Ammon's horn (tissue), 1 donor: ENCODE measurements around the gene PXDN.

Experiments
- DNase-seq: peaks from one replicate; pipeline ENCODE4 v3.0.0-alpha.2; 2016; ENCODE audit warnings: low spot score

The PXDN gene

DNA sequence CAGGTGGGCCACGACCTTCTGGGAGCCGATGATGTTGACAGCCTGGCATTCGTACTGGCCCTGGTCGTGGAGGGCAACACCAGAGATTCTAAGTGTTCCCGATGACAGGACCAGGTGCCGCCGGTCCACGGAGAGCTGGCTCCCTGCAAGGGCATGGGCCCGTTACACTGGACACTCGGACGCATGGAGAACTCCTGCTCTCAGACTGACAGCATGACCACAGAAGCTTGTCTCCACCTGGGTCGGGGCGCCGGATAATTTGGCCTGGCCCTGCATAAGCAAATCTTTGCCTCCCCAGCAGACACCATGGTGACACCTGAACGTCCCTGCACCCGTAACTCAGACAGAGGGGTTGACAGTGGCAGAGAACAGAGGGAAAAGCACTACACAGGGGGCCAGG, 80.7 kb downstream of the PXDN start:
- DNase-seq = no peak

DNA sequence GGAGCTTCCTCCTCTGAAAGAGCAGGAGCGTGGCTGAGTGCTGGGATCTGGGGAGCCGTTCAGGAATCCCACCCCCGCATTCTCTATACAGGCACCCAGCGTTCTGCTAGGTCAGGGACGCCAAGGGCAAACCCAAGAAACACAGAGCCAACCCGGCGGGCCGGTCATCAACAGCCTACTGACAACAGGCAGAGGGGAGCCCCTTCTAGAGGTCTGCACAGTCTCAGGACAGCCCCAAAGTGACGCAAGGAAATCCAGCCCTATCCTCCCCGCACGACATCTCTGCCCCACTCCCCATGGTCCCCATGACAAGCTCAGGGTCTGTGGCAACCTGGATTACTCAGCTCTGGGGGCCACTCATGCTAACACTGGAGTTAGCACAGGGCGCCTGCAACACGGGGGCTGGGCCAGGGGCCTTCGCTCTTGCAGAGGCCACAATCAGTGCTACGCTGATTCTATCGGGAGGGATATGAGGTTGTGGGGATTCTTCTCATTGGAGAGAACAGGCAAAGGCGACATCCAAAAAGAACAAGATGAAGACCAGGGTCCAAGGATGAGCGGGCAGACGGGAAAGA, 81.6 kb downstream of the PXDN start:
- DNase-seq = no peak

DNA sequence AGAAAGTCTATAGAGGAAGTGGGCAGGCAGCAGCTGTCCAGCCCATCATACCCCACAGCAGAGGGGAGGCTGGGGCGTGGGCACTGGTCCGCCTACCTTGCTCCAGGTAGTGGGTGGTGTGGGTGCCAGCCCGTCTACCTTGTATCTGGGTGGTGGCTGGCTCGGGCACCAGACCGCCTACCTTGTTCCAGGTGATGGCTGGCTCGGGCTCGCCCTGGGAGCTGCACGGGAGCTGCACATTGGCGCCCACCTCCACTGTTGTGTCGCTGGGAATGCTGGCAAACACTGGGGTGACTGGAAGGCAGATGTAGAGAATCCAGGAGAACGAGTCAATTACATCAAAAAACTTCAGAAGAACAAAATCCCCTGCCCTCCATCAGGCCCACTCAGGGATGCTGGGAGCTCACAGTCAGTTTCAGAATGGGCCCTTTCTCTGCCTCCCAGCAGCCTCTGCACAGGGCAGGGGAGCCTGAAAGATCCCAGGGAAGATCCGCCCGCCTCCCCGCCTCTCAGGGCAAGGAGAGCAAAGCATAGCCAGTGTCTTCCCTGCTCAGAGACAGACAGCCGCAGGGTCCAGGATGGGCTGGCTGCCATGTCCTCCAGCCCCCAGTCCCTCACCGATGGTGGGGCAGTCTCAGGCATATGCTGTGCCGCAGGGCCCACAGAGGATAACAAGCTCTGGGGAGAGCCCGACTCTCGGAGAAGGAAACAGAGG, 82.3 kb downstream of the PXDN start:
- DNase-seq = no peak

DNA sequence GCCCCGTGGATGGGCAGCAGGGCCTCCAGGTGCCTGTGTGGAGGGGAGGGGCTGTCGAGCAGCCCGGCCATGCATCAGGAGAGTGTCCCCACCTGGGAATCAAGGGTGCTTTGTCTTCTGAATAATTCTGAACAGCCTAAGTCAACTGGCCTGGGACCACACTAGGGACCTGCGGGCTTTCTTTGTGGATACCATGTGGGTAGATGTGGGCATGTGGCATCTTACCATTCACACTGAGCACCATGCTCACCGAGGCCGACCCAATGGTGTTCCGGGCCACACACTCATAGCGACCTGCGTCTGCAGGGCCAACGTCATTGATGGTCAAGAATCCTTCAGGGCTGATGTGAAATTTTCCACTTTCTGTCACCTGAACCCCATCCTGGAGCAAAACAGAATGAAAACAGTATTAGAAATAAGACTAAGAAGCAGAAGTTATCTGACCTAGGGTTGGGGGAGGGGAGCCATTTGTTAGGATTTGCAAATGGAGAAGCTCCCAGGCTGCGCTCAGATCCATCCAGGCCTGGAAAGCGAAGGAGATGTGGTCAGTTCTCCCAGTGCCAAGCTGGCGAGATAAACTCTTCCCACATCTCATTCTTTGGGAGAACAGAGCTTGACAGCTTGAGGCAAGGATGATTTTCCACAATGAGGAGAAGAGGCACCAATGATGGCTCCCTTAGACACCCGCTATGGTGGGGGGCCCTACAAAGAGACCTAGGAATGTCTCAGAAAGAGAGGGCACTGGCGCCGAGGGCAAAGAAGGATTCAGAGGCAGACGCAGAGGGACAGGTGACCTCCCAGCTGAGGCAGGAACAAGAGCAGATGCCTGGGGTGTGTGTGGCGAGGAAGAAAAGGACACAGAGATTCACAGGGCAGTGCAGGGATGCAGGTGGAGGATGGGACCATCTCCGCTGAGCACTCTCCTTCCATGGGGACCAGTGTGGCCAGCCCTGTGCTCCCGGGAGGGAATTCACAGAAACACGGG, 83.4 kb downstream of the PXDN start:
- no peak for DNase-seq

DNA sequence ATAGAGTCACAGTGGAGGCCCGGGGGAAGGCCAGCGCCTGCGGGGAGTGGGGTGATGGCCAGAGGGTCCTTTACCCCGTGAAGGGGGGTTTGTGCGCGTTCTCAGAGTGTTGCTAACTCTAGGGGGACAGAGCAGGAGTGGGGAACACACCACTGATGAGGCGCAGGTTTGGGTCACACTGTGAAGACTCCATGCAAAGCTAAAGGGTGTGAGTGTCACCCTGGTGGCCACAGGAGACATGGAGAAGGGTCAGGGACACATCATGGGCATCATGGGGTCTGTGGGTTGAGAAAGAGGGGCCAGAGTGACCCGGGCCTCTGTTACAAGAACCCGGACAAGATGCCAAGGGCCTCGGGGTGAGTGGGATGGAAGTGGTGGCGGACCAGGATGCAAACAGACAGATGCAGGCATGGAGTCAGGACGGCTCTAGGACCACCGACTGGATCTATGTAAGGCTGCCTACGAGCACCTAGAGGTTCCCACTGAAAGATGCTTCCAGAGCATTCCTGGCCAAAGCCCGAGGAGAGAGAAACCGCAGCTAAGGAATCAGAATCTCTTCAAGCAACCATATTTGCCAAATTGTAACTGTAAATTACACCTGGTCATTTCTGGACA, 84.3 kb downstream of the PXDN start:
- DNase-seq = no peak

DNA sequence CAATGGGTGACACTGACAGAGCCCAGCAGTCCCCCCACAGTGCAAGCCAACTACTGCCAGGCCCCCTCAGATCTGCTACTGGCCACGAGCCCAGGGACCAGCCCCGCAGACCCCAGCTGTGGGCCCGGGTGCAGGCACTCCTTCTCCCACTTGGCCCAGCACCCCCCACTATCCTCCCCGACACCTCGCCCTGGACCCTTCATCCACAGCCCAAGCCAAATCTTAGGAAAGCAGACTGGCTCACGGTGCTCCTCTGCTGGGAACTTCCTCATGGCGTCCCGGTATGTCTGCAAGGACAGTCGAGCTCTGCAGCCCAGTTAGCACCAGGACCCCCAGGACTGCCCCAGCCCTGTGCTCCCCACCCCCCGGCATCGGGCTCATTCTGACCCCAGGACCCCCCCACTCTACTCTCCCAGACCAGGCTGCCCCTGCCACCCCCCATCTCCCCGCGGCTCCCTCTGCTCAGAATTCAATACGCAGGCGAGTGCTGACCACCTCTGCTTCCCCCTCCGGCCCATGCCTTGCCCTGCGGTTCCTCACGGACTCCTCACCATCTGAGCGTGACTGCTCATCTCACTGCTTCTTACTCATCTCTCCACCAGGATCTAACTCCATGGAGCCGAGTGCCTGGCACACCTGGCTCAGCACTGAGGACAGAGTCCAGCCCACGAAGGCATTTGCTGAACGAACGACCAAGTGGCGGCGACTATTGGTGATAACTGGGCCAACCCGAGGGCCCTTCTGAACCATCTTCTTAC, 85.7 kb downstream of the PXDN start:
- no peak for DNase-seq

DNA sequence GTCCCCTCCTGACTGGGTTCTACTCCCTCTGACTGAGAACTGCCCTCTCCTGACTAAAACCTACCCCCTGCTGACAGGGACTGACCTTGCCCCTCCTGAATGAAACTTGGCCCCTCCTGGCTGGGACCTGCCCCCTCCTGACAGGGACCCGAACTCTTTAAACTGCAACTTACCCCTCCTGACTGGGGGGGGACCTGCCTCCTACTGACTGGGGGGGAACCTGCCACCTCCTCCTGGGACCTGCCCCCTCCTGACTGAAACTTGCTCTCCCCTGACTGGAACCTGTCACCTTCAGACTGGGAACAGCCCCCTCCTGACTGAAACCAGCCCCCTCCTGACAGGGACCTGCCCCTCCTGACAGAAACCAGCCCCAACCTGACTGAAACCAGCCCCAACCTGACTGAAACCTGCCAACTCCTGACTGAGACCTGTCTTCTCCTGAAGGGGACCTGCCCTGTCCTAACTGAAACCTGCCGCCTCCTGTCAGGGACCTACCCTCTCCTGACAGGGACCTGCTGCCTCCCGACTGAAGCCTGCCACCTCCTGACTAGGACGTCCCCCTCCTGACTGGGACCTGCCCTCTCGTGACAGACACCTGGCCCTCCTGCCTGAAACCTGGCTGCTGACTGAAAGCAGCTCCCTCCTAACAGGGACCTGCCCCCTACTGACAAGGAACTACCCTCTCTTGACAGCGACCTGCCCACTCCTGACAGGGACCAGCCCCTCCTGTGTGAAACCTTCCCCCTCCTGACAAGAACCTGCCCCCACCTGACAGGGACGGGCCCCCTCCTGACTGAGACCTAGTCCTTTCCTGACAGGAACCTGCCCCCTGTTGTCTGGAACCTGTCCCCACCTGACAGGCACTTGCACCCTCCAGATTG, 87.1 kb downstream of the PXDN start:
- no peak for DNase-seq

DNA sequence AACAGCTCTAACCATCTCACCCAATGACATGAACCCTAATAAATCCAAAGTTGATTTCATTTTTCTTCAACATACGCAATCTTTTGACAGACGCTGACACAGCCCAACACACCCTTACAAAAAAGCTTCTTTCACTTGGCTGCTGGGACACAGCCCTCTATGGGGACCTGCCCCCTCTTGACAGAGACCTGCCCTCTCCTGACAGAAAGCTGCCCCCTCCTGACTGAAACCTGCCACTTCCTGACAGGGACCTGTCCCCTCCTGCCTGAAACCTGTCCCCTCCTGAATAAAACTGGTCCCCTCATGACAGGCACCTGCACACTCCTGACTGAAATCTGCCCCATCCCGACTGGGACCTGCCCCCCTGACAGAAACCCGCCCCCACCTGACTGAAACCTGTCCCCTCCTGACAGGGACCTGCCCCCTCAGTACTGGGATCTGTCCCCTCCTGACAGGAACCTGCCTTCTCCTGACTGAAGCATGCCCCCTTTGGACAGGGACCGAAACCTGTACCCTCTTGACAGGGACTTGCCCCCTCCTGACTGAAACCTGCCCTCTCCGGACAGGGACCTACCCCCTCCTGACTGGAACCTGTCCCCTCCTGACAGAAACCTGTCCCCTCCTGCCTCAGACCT, 87.9 kb downstream of the PXDN start:
- DNase-seq = no peak

DNA sequence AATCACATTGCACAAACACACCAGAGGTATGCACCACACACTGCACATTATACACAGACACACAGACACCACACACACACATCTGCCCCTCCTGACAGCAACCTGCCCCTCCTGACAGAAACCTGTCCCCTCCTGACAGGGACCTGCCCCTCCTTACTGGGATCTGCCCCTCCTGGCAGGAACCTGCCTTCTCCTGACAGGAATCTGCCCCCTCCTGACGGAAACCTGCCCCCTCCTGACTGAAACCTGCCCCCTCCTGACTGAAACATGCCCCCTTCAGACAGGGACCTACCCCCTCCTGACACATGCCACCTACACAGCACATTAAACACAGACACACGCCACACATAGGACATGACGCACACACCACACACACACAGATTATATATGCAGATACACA, 88.9 kb downstream of the PXDN start:
- DNase-seq = no peak

DNA sequence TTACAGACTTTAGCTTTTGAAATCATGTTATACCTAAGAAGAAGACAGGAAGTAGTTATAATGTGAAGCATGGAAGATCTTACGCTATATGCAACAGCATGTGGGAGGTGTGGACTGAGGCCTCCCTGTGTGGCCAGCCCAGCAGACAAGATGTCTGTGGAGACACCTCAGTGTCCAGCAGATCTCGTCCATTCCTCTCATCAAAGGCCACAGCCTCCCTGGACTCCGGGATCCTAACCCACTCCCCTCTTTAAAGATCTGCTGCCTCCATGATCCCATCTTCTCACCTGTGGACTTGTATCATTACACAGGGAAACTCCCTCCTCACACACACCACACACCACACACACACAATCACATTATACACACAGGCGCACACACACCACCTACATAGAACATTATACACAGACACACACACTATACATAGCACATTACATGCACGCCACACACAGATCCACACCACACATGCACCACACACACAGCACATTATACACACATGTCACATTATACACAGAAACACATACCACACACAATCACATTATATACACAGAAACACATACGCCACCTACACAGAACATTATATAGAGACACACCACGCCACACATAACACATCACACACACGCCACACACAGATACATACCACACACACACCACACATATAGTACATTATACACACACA, 89.5 kb downstream of the PXDN start:
- DNase-seq = no peak

DNA sequence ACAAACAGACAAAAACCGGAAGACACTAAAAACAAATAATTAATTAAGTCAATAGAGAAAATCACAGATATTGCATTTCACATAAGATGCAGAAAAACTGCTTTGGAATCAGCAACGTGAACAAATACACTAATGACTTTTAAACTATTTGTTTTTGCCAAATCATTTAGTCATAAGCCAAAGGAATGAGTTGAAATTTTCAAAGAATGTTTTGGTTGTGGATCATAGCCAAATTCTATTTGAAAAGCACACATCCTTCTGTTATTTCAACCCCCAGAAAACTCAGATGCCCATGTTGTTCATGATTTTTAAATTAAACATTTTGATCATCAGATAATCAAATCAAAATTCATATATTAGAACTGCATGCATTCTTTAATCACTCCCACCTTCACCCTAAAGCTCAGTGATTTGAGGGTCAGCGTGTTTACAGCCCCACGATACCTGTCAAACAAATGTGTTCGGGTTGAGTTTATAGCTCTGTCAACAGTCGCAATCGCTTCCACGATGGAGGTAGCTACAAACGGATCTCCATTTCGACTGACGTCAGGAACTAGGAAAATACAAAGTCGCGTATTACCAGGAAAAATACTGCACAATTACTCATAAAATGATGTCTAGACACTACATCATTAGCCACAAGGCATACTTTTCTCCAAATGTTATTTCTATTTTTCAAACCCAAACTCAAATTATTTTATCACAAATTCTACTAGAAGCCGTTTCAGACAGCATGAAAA, 90.2 kb downstream of the PXDN start:
- no peak for DNase-seq

DNA sequence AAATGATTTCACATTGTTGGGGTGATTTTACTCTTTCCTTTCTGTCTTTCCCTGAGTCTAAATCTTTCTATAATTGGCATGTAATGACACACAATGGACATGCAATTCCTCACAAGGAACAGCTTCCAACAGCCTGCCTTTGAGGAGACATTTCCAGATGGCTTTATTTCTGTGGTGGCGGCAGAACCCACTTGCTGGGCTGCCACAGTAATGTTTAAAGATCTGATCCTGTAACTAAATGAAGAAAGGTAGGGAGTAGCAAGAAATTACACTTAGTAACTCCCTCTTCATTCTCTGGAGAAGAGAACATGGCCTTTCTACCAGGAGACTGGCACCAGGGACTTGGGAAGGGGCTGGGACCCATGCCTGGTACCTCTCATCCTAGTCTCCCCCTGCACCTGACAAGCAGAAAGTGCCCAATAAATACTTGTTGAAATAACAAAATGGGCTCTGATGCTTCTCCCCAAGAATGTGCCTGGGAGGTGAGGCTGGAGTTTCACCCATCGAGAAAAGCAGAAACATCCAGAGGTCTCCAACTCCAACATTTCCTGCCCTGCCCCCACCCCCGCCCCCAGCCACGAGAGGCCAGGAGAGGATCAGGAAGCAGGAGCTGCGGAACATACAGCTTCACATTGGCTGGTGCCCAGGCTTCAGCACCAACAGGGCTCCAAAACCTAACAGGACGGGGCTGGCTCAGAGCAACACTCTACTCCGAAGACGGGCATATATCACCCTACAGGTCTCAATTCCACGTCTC, 92.1 kb downstream of the PXDN start:
- no peak for DNase-seq

DNA sequence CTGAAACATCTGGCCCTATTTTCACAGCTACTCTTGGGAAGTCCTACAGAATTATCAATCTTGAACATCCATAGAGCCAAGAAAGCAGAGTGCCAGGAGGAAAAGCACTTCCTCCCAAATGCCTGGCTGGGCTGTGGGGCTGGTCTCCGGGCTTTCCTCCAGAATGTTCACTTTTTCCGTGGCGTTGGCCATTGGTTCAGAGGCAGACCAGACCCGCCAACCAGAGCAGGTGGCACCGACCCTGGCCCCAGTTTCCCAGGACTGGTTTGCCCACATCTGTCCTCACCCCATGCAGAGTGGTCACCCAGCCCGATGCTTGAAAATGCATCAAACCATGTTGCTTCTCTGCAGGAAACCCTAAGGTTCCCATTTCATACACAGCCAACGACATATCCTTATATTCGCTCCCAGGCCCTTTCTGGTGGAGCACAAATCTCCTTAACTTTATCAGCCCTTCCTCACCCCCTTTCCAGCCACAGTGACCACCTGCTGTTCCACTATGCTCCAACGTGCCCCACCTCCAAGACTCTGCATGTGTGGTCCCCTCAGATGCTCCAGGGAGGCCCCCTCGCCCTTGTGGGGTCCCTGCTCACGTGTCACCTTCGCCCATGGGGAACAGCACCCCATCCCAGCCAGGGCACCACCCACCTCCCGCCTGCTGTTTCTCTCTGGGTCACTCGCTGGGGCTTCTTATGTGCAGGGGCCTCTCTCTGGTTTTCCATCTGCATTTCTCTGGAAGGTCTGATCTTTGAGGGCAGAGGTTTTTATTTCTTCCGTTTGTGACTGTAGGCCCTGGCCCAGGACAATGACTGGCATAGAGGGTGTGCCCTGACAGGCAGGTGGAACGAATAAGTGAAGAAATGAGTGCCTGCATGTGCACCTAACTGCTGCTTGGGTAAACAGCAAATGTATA, 92.9 kb downstream of the PXDN start:
- no peak for DNase-seq

DNA sequence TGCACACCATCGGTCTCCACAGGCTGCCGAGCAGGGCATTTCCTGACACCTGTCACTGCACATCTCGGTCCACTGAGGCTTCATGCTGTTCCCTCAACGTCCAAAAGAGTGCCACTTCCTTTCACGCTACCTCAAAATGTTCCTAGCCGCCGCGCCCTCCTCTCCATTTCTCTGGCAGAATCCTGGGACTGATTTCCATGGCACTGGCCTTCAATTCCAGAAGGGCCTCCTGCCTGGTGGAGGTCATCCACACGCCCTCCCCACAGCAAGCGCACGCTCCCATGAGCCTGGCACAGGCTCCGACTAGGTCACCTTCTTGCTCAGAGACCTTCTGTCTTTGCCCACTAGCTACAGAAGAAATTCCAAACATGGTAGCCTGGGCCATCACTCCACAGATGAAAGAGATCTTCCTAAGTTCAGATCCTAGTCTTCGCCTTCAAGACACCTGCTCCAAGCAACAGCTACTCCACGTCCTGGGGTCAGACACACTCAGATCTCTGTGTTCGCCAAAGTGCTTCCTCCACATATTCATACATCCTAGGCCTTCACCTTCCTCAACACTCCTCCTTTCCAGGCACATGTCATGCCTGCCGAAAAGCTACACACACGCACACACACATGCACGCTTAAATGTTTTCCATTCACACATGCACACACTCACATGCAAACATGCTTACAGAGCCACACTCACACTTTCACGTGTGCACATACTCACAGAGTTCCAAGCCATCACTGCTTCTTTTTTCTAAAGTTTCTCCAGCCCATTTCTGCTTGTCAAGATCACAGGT, 94.0 kb downstream of the PXDN start:
- DNase-seq = no peak

DNA sequence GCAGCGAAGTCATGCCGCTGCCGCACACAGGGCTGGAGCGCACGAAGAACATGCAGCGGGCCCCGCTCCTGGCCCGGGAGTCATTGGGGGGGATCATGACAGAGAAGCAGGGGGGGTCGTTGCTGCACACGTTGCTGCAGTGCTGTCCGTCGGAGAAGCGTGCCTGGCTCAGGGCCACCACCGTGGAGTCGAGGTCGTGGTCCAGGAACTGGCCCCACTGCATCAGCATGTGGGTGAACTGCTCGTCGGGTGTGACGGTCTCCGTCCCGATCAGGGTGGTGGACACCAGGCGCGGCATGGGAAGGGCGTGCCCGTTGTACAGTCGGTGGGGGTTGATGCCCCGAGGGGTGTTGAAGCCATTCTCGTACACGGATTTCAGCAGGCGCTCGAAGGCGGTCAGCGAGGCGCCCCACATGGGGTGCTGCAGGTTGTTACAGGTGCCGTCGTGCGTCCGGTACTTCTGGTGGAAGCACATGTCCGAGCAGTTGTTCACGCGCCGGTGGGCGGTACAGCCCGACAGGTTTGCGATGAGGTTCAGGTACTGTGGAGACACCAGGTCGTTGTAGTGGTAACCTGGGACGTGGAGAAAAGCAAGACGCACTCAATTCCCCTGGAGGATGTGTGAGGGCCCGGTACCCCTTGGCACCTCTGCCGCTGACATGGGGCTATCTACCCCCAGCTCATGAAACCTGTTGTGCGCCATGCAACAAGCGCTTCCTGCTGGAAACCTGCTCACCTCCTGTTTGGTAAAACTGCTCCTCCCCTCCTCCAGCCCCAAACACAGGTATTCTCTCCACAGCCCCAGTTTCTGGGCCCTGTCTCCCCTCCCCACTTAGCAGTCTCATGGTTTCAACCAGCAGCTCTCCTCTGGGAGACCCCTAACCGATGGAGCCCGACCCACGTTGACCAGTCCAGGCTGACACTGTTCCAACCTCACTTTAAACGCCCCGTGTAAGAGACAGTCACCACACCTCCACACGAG, 94.9 kb downstream of the PXDN start:
- no peak for DNase-seq
